ENCODE results near the gene ACSBG1. TPM values are rescaled to one million over a fixed set of nuclear protein-coding genes. Genes with fewer than 3 reads are reported as not detected.
"Not testable (repeated sequence)": the region's sequence is repeated elsewhere in the genome, so short reads cannot be mapped to it uniquely, and the experiment has no call there.

Gene ACSBG1
- total RNA-seq, 2 experiments from 2014 or later = 0.28 TPM; not detected in 1

GRCh38 chr15:78157203-78157602 is 77.2 kb downstream of the ACSBG1 start:
- DNase-seq (no peak), ATAC-seq (no peak)
- peaks cover 15% of the 10 kb centered on the region for H3K4me1 Mint-ChIP-seq
- no peaks in the 10 kb centered on the region for H3K27me3 Mint-ChIP-seq
- no peaks in the 10 kb centered on the region for H3K9me3 Mint-ChIP-seq (ENCODE audit: low read depth)
- peak overlapping the region; percentile 56 for H3K27ac Mint-ChIP-seq
- no peak overlapping the region for H3K4me3 Mint-ChIP-seq
- CTCF ChIA-PET = interaction anchor here (1.0 to 1.6 kb wide), 3 partner anchors 15 to 38 kb away, joined by 3 to 6 read pairs (median 4); no protein-coding TSS in a partner anchor
- H3K36me3 Mint-ChIP-seq = peaks cover 42% of the 10 kb centered on the region

DNA sequence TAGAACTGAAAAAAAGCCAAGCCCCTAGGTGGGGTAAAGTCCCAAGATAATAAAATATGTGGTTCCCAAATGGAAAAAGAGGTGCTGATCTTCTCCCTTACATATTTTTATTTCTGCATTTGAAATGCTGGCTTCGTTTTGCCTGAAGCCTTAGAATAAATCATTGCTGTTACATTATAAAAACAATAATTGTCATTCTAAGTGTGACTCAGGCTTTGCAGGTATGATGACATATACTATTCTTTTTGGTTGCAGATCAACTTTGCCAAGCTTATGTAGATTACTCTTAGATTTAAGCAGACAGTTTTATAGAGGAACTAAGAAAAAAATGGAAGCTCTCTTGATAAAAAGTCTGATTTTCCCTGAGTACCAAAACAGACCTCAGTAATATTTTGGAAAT is 77.7 kb downstream of the ACSBG1 start:
- H3K9me3 Mint-ChIP-seq (ENCODE audit: low read depth) = no peaks in the 10 kb centered on the region
- no peak for DNase-seq
- CTCF ChIA-PET = interaction anchor here (1.0 to 1.6 kb wide), 2 partner anchors 16 to 39 kb away, joined by 4 to 6 read pairs; no protein-coding TSS in a partner anchor
- no peak overlapping the region for H3K27ac Mint-ChIP-seq
- H3K4me1 Mint-ChIP-seq = peaks cover 12% of the 10 kb centered on the region
- no peak overlapping the region for H3K4me3 Mint-ChIP-seq
- no peaks in the 10 kb centered on the region for H3K27me3 Mint-ChIP-seq
- no peak for ATAC-seq
- H3K36me3 Mint-ChIP-seq = peaks cover 36% of the 10 kb centered on the region

DNA sequence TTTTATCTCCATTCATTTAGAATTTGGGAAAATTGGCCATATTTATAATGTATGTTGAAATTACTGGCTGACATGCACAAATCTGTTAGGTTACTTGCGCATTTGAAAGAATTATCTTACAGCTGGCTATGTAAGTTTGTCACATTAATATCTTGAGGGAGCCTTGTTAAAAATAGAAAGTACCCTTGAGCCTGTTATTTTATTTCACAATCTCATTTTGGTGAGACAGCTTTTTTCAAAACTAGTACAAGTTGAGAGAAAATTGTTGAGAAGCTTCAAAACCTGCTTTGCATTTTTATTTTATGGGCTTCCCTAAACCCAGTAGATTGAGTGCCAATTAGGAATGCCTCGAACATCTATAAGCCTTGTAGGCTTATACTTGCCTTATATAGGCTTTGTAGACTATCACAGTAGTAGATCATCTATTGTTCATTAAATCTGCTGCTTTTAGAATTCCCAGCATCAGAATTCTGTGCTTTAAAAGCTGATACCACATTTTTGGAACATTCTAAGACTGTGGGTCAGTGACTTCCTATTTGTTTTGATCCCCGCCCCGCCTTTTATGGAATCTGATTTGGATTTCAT is 78.9 kb downstream of the ACSBG1 start:
- H3K36me3 Mint-ChIP-seq = peaks cover 39% of the 10 kb centered on the region
- CTCF ChIA-PET = interaction anchor here (1.8 kb wide), 1 partner anchor 11 kb away, joined by 5 read pairs; no protein-coding TSS in a partner anchor
- no peaks in the 10 kb centered on the region for H3K27me3 Mint-ChIP-seq
- ATAC-seq (no peak), DNase-seq (no peak)
- no peak overlapping the region for H3K27ac Mint-ChIP-seq
- no peak overlapping the region for H3K4me3 Mint-ChIP-seq
- H3K4me1 Mint-ChIP-seq = peaks cover 20% of the 10 kb centered on the region
- H3K9me3 Mint-ChIP-seq (ENCODE audit: low read depth) = no peaks in the 10 kb centered on the region

- Mint-ChIP-seq H3K9me3 (ENCODE audit: low read depth) (no peaks in the 10 kb centered on the region), H3K4me1 (peaks cover 25% of the 10 kb centered on the region), H3K27me3 (no peaks in the 10 kb centered on the region), H3K4me3 (no peak overlapping the region), H3K27ac (no peak overlapping the region), H3K36me3 (peaks cover 37% of the 10 kb centered on the region)
- ATAC-seq (no peak), DNase-seq (no peak)
- CTCF ChIA-PET = interaction anchor here (1.8 kb wide), 1 partner anchor 12 kb away, joined by 5 read pairs; no protein-coding TSS in a partner anchor
Observed at GRCh38 chr15:78154955-78155354, 79.4 kb downstream of the ACSBG1 start.

DNA sequence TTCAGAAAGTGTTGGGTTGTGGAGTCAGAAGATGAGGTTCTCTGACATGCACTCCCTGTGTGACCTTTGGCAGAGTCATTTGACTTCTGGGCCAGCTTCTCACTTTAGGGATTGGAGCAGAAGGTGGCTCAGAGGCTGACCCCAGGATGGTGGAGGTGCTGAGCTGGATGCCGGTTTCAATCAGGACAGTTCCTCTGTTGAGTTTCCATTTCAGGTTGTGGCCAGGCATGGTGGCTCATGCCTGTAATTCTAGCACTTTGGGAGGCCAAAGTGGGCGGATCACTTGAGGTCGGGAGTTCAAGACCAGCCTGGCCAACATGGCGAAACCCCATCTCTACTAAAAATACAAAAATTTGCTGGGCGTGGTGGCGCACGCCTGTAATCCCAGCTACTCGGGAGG is 83.3 kb downstream of the ACSBG1 start:
- H3K9me3 Mint-ChIP-seq (ENCODE audit: low read depth); H3K27me3 Mint-ChIP-seq; ATAC-seq; DNase-seq: not testable (repeated sequence)
- CTCF ChIA-PET = interaction anchor here (1.1 to 2.6 kb wide), 2 partner anchors 19 to 73 kb away, joined by 6 to 10 read pairs; partner anchors contain the start of gene CIB2
- Mint-ChIP-seq H3K4me1 (peaks cover 45% of the 10 kb centered on the region), H3K36me3 (peaks cover 22% of the 10 kb centered on the region), H3K4me3 (peak overlapping the region; percentile 88), H3K27ac (peak overlapping the region; percentile 63)

DNA sequence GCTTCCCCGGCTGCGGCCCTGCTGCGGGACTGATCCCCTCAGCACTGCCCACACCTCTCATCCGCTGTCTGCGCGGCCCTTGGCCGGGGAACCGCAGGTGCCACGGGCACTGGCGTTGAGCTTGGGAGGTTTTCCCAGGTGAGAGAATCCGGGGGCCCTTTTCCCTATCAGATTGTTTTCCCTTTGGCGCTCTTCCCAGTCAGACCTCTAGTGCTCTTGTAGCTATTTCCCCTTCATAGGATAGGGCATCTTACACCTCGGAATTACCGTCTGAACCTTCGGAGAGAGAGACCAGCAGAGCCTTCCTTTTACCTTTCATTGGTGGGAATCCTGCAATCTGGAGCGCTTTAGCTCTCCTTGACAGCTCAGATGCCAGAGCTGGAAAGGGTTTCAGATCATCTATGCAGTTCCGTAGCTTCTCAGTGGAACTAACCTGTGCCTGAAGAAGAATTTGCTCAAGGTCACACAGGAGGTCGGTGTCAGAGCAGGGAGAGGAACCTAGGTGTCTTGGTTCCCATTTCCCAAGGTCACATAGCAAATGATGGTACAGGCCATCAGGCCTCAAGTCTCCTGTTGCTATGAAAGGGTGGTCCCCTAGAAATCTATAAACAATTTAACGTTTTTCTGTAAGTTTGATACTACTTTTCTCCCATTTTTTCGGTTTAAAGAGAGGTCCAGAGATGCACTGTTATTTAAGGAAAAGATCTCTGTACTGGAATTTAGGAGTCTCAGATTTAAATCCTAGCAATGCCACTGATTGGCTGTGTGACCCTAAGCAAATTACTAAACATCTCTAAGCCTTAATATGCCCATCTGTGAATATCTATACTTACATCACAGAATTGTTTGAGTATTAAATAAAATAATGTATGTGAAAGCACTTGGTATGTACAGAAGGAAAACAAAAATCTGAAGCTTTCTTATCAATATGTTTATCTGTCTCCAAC is 84.3 kb downstream of the ACSBG1 start:
- Mint-ChIP-seq H3K4me1 (peaks cover 45% of the 10 kb centered on the region), H3K36me3 (peaks cover 19% of the 10 kb centered on the region), H3K27ac (peak overlapping the region; percentile 71), H3K27me3 (no peaks in the 10 kb centered on the region), H3K4me3 (peak overlapping the region; percentile 88), H3K9me3 (ENCODE audit: low read depth) (no peaks in the 10 kb centered on the region)
- ATAC-seq = no peak
- CTCF ChIA-PET = interaction anchor here (1.4 to 3.7 kb wide), 5 partner anchors 18 to 115 kb away, joined by 5 to 21 read pairs (median 7); partner anchors contain the start of genes CIB2 and DNAJA4
- no peak for DNase-seq

- no peaks in the 10 kb centered on the region for H3K9me3 Mint-ChIP-seq (ENCODE audit: low read depth)
- H3K4me3 Mint-ChIP-seq = peak within 1 kb of the TSS; percentile 91
- peak within 1 kb of the TSS; percentile 90 for H3K27ac Mint-ChIP-seq
- CTCF ChIA-PET = interaction anchor here (0.6 to 3.7 kb wide), 9 partner anchors 10 to 289 kb away, joined by 3 to 21 read pairs (median 5); partner anchors contain the start of genes CIB2, DNAJA4 and IREB2
- H3K36me3 Mint-ChIP-seq = peaks cover 17% of the 10 kb centered on the region
- H3K27me3 Mint-ChIP-seq = no peaks in the 10 kb centered on the region
- peak; percentile 95 for ATAC-seq
- DNase-seq = peak; percentile 100
- peaks cover 45% of the 10 kb centered on the region for H3K4me1 Mint-ChIP-seq
Observed at GRCh38 chr15:78149068-78149804, 85.1 kb downstream of the ACSBG1 start, which contains the start of gene IDH3A. Gene IDH3A (plus strand): TSS chr15:78149362. CDS start chr15:78149404, 42 bp downstream.

DNA sequence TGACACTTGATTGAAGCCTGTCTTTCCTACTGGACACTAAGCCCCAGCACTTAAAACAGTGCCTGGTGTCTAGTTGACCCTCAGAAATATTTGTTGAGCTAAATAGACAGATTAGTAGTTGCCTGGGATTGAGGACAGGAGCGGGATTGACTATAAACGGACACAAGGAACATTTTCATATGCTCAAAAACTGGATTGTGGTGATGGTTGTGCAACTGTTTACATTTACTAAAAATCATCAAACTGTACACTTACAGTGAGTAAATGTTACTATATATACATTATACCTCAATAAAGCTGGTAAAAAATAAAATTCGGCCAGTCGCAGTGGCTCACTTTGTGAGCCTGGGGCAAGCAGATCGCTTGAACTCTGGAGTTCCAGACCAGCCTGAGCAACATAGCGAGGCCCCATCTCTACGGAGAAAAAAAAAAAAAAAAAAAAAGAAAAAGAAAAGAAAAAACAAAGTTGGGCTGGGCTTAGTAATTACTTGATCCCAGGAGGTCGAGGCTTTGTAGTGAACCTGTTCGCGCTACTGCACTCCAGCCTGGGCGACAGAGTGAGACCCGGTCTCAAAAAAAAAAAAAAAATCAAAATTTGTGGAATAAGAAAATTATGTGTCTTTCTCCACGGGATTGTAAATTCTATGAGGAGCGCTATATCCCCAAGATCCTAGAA is 85.8 kb downstream of the ACSBG1 start:
- DNase-seq (no peak), ATAC-seq (peak; percentile 2)
- peak overlapping the region; percentile 91 for H3K4me3 Mint-ChIP-seq
- no peaks in the 10 kb centered on the region for H3K27me3 Mint-ChIP-seq
- CTCF ChIA-PET = interaction anchor here (0.6 to 3.7 kb wide), 15 partner anchors 9 to 536 kb away, joined by 3 to 21 read pairs (median 4); partner anchors contain the start of genes CIB2, DNAJA4 and IREB2
- H3K27ac Mint-ChIP-seq = peak overlapping the region; percentile 90
- H3K36me3 Mint-ChIP-seq = peaks cover 17% of the 10 kb centered on the region
- H3K9me3 Mint-ChIP-seq (ENCODE audit: low read depth) = no peaks in the 10 kb centered on the region
- H3K4me1 Mint-ChIP-seq = peaks cover 45% of the 10 kb centered on the region

- DNase-seq (no peak), ATAC-seq (no peak)
- no peak overlapping the region for H3K27ac Mint-ChIP-seq
- no peaks in the 10 kb centered on the region for H3K27me3 Mint-ChIP-seq
- peaks cover 7% of the 10 kb centered on the region for H3K36me3 Mint-ChIP-seq
- H3K4me1 Mint-ChIP-seq = peaks cover 35% of the 10 kb centered on the region
- peak overlapping the region; percentile 25 for H3K4me3 Mint-ChIP-seq
- CTCF ChIA-PET = interaction anchor here (1.0 to 3.7 kb wide), 7 partner anchors 15 to 188 kb away, joined by 3 to 21 read pairs (median 5); partner anchors contain the start of gene CIB2
- no peaks in the 10 kb centered on the region for H3K9me3 Mint-ChIP-seq (ENCODE audit: low read depth)
Observed at GRCh38 chr15:78147566-78147965, 86.8 kb downstream of the ACSBG1 start.

GRCh38 chr15:78146425-78147154 is 87.8 kb downstream of the ACSBG1 start:
- Mint-ChIP-seq H3K27me3 (no peaks in the 10 kb centered on the region), H3K4me1 (peaks cover 33% of the 10 kb centered on the region), H3K4me3 (no peak overlapping the region), H3K27ac (no peak overlapping the region), H3K9me3 (ENCODE audit: low read depth) (no peaks in the 10 kb centered on the region), H3K36me3 (peaks cover 6% of the 10 kb centered on the region)
- ATAC-seq (no peak), DNase-seq (no peak)
- CTCF ChIA-PET = interaction anchor here (3.7 kb wide), 1 partner anchor 49 kb away, joined by 21 read pairs; no protein-coding TSS in a partner anchor

- Mint-ChIP-seq H3K9me3 (ENCODE audit: low read depth) (no peaks in the 10 kb centered on the region), H3K27ac (no peak overlapping the region), H3K36me3 (no peaks in the 10 kb centered on the region), H3K27me3 (no peaks in the 10 kb centered on the region), H3K4me1 (peaks cover 6% of the 10 kb centered on the region), H3K4me3 (no peak overlapping the region)
- CTCF ChIA-PET = interaction anchor here (1.2 to 1.6 kb wide), 3 partner anchors 34 to 98 kb away, joined by 3 to 5 read pairs (median 3); no protein-coding TSS in a partner anchor
- DNase-seq (no peak), ATAC-seq (no peak)
Observed at GRCh38 chr15:78142332-78142731, 92.0 kb downstream of the ACSBG1 start.

Data from activated CD8-positive, alpha-beta memory T cell treated with anti-CD3 and anti-CD28 coated beads, Interleukin-2, amount 10 ng/mL, durations not matched to agents 7 days and 5 days (primary cell).